ENCODE measurements around the gene EFCAB12.

DNA sequence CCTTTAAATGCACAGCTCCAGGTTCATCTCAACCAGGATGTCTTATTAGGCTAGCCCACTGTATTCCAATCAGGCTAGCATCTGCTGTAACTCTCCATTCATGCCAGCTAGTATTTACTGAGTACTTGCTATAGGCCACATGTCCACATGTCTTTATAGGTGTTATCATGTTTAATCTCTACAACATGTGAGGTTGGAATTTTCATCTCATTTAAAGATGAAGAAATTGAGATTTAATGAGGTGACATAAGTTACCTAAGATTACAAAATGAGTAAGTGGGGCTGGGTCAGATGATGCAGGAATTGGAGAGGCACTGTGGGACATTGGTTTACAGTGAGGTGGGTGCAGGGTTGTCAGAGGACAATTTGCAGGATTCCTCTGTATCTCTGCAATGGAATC is 14.5 kb upstream of the EFCAB12 start:
- TF ChIP-seq, protein P1, sequence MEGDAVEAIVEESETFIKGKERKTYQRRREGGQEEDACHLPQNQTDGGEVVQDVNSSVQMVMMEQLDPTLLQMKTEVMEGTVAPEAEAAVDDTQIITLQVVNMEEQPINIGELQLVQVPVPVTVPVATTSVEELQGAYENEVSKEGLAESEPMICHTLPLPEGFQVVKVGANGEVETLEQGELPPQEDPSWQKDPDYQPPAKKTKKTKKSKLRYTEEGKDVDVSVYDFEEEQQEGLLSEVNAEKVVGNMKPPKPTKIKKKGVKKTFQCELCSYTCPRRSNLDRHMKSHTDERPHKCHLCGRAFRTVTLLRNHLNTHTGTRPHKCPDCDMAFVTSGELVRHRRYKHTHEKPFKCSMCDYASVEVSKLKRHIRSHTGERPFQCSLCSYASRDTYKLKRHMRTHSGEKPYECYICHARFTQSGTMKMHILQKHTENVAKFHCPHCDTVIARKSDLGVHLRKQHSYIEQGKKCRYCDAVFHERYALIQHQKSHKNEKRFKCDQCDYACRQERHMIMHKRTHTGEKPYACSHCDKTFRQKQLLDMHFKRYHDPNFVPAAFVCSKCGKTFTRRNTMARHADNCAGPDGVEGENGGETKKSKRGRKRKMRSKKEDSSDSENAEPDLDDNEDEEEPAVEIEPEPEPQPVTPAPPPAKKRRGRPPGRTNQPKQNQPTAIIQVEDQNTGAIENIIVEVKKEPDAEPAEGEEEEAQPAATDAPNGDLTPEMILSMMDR (IDR thresholded peaks at IDR 0.05) = no peak
- no peak for TF ChIP-seq POLR2AphosphoS5 (IDR thresholded peaks at IDR 0.05)
